GM21360 (cell line): Measurements from ENCODE around the gene MMP17.
"Not testable (repeated sequence)": the region's sequence is repeated elsewhere in the genome, so short reads cannot be mapped to it uniquely, and the experiment has no call there.

Source experiments
- ATAC-seq: cut with Tn5 transposase; IDR thresholded peaks from one replicate; pipeline ENCODE4 v1.9.1; 2021; ENCODE audit warnings: mild to moderate bottlenecking, moderate library complexity; ENCODE audit not compliant: unreplicated experiment

The MMP17 gene

DNA sequence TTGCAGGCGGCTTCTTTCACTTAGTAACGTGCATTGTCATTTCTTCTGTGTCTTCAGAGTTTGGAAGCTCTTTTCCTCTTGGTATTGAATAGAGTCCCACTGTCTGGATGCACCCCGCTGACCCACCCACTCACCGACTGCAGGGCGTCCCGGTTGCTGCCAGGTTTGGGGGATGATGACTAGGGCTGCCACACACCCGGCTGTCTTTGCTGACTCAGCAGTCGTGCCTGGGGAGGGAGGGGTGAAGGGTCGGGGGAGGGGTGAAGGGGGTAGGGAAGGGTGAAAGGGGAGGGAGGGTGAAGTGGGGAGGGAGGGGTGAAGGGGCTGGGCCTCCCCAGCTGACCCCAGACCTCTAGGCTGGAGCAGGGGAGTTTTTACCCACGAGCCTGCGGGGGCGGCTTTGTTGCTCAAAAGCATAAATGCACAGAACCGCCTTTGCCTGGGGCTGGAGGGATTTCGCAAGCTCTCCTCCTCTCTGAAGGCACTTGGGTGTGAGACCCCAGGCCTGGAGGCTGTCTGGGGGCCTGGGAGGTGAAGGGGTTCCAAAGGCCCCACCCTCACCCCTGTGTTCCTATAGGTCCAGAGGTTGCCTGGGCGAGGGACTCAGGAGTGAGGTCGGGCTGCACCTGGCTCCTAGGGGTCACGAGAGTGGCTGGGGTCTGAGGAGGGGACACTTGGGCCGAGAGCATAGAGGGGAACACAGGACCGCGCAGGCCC is 35.0 kb downstream of the MMP17 start:
- no peak for ATAC-seq

- ATAC-seq = no peak
Observed at GRCh38 chr12:131863711-131864396, 35.7 kb downstream of the MMP17 start.

- no peak for ATAC-seq
Observed at GRCh38 chr12:131864469-131864868, 36.3 kb downstream of the MMP17 start.

DNA sequence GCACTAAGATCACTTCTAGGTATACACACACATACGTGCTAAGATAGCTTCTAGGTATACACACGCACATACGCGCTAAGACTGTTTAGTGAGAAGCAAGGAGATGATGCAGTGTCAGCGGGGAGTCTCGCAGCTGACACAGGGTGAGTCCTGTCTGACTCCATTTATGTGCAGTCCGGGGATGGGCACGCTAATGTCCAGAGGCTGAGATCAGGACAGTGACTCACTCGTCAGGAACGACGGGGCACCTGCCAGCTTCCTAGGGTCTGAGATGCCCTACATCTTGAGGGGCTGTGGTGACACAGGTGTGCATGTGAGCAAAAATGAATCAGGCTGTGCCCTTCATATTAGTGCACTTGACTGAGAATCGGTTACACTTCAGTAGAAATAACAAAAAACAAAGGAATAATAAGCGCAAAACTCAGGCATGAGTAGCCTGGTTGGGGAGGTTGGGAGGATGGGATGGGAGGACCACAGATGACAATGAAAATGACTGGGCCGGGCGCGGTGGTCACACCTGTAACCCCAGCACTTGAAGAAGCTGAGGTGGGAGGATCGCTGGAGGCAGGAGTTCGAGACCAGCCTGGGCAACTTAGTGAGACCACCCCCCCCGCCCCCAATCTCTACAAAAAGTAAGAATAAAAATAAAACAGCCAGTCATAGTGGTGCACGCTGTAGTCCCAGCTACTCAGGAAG is 37.1 kb downstream of the MMP17 start:
- ATAC-seq = no peak

GRCh38 chr12:131867471-131867870 is 39.3 kb downstream of the MMP17 start:
- no peak for ATAC-seq

- no peak for ATAC-seq
Observed at GRCh38 chr12:131867891-131868675, 39.9 kb downstream of the MMP17 start.

DNA sequence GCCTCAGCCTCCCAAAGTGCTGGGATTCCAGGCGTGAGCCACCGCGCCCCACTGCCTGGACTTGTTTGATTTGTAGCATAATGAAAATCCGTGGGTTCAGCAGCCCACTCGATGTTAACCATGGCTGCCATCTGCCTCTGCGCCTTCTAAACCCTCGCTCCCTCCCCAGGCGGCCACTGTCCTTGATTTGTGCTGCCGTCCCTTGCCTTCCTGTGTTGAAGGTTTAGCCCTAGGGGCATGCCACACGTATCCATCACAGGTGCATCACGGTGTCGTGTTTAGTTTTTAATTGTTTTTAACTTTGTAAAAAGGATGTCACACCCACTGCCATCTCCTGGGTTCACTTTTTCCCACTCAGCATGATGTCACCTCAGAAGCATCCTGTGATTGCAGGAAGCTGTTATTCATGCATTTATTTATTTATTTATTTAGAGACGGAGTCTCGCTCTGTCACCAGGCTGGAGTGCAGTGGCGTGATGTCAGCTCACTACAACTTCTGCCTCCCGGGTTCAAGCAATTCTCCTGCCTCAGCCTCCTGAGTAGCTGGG is 41.8 kb downstream of the MMP17 start:
- no peak for ATAC-seq

GRCh38 chr12:131871677-131872076 is 43.5 kb downstream of the MMP17 start:
- no peak for ATAC-seq

- ATAC-seq = no peak
Observed at GRCh38 chr12:131872154-131873051, 44.2 kb downstream of the MMP17 start.

DNA sequence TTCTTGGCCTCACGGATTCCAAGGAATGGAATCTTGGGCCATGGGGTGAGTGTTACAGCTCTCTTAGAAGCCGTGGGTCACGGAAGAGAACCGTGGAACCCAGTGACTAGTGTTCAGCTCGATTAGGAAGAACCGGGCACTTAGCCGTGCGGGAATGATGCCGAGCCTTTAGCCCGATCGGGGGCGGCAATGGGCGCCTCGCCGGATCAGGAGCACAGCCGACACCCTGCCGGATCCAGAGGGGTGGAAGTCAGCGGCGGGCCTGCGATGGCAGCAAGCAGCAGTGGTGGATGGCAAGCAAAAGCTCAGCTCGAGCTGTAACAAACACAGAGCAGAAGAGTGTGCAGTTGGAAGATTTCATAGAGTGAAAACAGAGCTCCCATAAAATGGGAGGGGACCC is 45.1 kb downstream of the MMP17 start:
- ATAC-seq = no peak

DNA sequence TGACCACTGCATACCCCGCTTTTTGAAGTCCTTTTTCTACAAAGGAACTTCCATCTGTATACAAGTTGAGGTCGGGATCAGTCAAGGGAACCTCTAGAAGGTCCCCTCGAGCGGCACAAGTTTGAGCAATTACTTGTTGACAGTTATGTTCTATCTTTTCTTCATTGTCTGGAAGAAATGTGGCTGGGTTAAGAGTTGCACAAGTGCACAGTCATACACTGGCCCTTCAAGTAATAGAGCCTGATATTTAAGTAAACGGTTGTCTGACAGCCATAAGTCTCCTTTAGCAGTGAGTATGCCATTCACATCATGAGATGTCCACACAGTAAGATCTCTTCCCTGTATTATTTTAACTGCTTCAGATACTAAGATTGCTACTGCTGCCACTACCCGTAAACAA is 46.8 kb downstream of the MMP17 start:
- ATAC-seq = not testable (repeated sequence)

DNA sequence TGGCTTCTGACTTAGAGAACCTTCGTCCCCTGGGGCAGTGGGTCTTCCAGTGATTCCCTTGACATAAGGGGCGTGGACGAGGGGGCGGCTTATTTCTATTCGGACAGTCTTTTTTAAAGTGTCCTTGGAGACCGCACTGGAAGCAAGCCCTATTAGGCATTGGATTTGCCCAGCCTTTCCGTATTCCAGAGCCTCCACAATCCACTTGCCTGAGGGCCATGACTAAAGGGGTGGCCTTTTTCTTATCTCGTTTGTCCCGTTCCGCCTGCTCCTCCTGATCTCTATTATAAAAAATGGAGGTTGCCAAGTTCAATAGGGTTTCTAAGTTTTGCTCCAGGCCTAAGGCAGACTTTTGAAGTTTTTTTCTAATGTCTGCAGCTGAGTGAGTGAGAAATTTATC is 49.0 kb downstream of the MMP17 start:
- not testable (repeated sequence) for ATAC-seq

DNA sequence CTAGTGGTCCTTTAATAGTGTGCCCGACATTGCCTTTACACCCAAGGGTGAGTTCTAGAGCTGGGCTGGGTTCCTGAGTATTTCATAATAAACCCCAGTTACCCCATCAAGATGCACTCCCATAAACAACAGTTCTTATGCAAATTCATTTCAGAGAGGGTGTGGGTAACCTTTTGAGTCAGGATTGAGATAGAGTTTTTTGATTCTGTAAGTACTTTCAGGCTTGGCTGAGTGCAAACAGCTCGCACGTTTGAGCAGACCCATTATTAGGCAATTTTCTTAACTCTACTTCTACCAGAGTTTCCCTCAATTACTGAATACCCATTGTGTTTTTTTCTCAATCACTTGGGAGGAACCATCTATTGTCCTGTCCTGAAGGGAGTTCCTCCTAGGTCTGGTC is 50.2 kb downstream of the MMP17 start:
- not testable (repeated sequence) for ATAC-seq

DNA sequence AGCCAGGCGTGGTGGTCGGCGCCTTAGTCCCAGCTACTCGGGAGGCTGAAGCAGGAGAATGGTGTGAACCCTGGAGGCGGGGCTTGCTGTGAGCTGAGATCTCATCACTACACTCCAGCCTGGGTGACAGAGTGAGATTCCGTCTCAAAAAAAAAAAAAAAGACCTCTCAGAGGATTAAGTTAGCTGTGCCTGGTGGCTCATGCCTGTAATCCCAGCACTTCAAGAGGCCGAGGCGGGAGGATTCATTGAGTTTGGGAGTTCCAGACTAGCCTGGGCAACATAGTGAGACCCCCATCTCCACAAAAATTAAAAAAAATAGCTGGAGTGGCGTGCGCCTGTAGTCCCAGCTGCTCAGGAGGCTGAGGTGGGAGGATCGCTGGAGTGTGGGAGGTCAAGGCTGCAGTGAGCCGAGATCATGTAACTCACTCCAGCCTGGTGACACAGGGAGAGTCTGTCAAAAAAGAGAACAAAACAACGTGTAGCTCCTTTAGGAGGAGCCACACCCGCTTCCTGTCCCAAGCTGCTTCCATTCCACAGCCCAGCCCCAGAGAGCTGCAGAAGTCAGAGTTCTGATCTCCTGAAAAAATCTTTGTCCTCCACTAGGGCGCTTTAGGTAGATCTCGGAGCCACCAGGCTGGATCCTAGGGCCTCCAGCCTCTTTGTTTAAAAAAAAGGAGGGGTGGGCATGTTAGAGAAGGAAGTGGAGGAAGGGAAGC is 54.8 kb downstream of the MMP17 start:
- ATAC-seq = no peak

DNA sequence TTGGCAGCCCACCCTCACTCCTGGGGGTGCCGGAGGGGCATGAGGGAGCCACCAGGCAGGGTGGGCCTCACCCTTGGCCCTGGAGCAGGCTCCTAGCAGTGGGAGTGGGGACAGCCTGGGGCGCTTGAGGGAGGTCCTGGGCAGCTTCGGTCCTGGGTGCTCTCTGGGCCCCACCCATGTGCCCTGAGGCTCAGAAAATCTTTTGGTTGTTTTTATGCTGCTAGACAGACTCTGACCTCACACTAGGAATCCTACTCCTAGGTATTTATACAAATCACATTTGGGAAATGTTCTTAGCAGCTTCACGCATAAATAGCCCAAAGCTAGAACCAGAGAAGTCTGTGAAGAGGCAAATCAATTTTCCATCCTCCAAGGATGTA is 55.3 kb downstream of the MMP17 start:
- ATAC-seq = no peak

DNA sequence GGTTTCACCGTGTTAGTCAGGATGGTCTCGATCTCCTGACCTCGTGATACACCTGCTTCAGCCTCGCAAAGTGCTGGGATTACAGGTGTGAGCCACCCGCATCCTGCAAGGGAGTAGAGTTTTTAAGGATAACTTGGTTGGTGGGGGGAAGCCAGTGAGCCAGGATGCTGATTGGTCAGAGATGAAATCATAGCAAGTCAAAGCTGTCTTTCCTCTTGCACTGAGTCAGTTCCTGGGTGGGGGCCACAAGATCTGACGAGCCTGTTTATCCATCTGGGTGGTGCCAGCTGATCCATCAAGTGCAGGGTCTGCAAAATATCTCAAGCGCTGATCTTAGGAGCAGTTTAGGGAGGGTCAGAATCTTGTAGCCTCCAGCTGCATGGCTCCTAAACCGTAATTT is 56.9 kb downstream of the MMP17 start:
- ATAC-seq = not testable (repeated sequence)

DNA sequence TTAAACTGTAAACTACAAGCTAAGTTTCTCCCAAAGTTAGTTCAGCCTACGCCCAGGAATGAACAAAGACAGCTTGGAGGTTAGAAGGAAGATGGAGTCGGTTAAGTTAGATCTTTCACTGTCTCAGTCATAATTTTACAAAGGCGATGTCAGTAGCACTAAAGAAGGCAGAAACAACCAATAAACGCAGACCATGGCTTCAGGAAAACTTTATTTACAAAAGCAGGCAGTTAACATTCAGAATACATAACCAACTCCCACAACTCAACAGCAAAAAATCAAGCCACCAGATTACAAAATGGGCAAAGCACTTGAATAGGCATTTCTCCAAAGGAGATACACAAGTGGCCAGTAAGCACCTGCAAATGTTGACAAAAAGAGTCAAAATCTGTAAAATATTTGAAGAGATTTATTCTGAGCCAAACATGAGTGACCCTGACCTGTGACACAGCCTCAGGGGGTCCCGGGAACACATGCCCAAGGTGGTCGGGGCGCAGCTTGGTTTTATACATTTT is 57.4 kb downstream of the MMP17 start:
- no peak for ATAC-seq

DNA sequence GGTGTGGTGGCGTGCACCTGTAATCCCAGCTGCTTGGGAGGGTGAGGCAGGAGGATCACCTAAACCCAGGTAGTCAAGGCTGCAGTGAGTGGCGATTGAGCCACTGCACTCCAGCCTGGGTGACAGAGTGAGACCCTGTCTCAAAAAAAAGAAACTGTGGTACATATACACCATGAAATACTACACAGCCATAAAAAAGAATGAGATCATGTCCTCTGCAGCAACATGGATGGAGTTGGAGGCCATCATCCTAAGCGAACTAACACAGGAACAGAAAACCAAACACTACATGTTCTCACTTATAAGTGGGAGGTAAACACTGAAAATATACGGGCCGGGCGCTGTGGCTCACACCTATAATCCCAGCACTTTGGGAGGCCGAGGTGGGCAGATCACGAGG is 63.5 kb downstream of the MMP17 start:
- not testable (repeated sequence) for ATAC-seq
